Gastroesophageal sphincter (tissue), 4 donors: ENCODE data around the gene MAB21L4. TPM values are rescaled to one million over a fixed set of nuclear protein-coding genes. Genes with fewer than 3 reads are reported as not detected.

Experiments
- ATAC-seq: fragments of 150-250 bp; one replicate; pipeline ENCODE4 v1.9.1; 2016; ENCODE audit warnings: mild to moderate bottlenecking, moderate library complexity
- H3K27ac ChIP-seq, 4 donors: fragments of 200-600 bp; sonication (generic) in 3 of 4; 1 replicate in 3 of 4; 2 replicates in 1 of 4; pipeline ENCODE4 v1.5.1; 2016 to 2019
- H3K27me3 ChIP-seq: fragments of 200-600 bp; sonication (generic); one replicate; pipeline ENCODE4 v1.5.1; 2019
- H3K36me3 ChIP-seq, 2 donors: fragments of 200-600 bp; sonication (generic); one replicate each; pipeline ENCODE4 v1.5.1; 2019; ENCODE audit warnings: control low read depth in 1 of 2
- H3K4me1 ChIP-seq, 3 donors: fragments of 200-600 bp; sonication (generic); 1 replicate in 2 of 3; 2 replicates in 1 of 3; pipeline ENCODE4 v1.5.1; 2016 to 2019; ENCODE audit warnings: control low read depth in 2 of 3
- H3K4me3 ChIP-seq, 2 donors: fragments of 200-600 bp; sonication (generic); one replicate each; pipeline ENCODE4 v1.5.1; 2019; ENCODE audit warnings: mild to moderate bottlenecking in 1 of 2, moderate library complexity in 1 of 2
- H3K9me3 ChIP-seq, 3 donors: fragments of 200-600 bp; sonication (generic); one replicate each; pipeline ENCODE4 v1.5.1; 2017 to 2019; ENCODE audit warnings: control low read depth in 2 of 3
- CTCF ChIP-seq, 4 experiments: fragments of 200-600 bp in 2 of 4; fragments of 450-650 bp in 2 of 4; sonication (generic) in 1 of 4; IDR thresholded peaks; one replicate each; pipeline ENCODE4 v1.5.1; 2017 to 2019; ENCODE audit warnings: antibody characterized with exemption in 4 of 4, mild to moderate bottlenecking in 2 of 4, moderate library complexity in 2 of 4
- EP300 ChIP-seq: sonication (generic); formaldehyde crosslinking; IDR thresholded peaks from one replicate; pipeline ENCODE4 v1.6.1; 2017; ENCODE audit warnings: antibody characterized with exemption, mild to moderate bottlenecking
- POLR2A ChIP-seq, 2 donors: fragments of 450-650 bp; IDR thresholded peaks; one replicate each; pipeline ENCODE4 v1.6.1; 2017; ENCODE audit warnings: antibody characterized with exemption in 2 of 2, mild to moderate bottlenecking in 2 of 2, moderate library complexity in 1 of 2
- POLR2AphosphoS5 ChIP-seq: sonication (generic); formaldehyde crosslinking; IDR thresholded peaks from one replicate; pipeline ENCODE4 v1.6.1; 2017; ENCODE audit warnings: antibody characterized with exemption
- WGBS, 2 donors: methylation state at CpG; one replicate each; pipeline ENCODE4 v1.1.5; 2018; ENCODE audit warnings: low coverage in 1 of 2; 5-methylcytosine and 5-hydroxymethylcytosine counted together
- total RNA-seq, 4 donors: library from RNA; depleted of rRNA; stranded (reverse); fragments of >200 nt; gene quantifications; one replicate each; pipeline ENCODE4 v1.1.0, GENCODE V29; 2016

MAB21L4 gene
- total RNA-seq, 4 donors from 2014 or later = 0.27 to 9.7 (median 0.77) TPM; not detected in 1

- H3K36me3 ChIP-seq = no peaks in the 10 kb centered on the region
- 49 to 77% methylated on average over 9 to 14 of the region's 20 CpGs for whole genome bisulfite sequencing, 2 donors
- peaks cover 0 to 37% (median 12%) of the 10 kb centered on the region in 3 donors for H3K4me1 ChIP-seq
- no peak for ATAC-seq
- no peak overlapping the region for H3K4me3 ChIP-seq
- TF ChIP-seq EP300 (no peak), POLR2A (IDR thresholded peaks at IDR 0.05) (no peak), POLR2AphosphoS5 (no peak), CTCF (IDR thresholded peaks at IDR 0.05) (no peak)
- H3K27me3 ChIP-seq = peaks cover 78% of the 10 kb centered on the region
- H3K9me3 ChIP-seq = no peaks in the 10 kb centered on the region
- no peak overlapping the region for H3K27ac ChIP-seq
Measured at GRCh38 chr2:240911641-240912265, 15.8 kb upstream of the MAB21L4 start.

GRCh38 chr2:240909216-240909974 is 13.4 kb upstream of the MAB21L4 start:
- no peak overlapping the region for H3K4me3 ChIP-seq
- 30% methylated on average over 2 of the region's 17 CpGs; no CpG with 5 or more reads in 1 of the 2 donors for WGBS, 2 donors
- TF ChIP-seq POLR2A (IDR thresholded peaks at IDR 0.05) = no peak
- TF ChIP-seq EP300 = no peak
- no peak for TF ChIP-seq CTCF (IDR thresholded peaks at IDR 0.05)
- no peak for TF ChIP-seq POLR2AphosphoS5
- no peak for ATAC-seq
- H3K9me3 ChIP-seq = no peaks in the 10 kb centered on the region
- H3K27me3 ChIP-seq = peaks cover 77% of the 10 kb centered on the region
- H3K36me3 ChIP-seq = no peaks in the 10 kb centered on the region
- H3K27ac ChIP-seq = no peak overlapping the region
- peaks cover 0 to 14% (median 6%) of the 10 kb centered on the region in 3 donors for H3K4me1 ChIP-seq

DNA sequence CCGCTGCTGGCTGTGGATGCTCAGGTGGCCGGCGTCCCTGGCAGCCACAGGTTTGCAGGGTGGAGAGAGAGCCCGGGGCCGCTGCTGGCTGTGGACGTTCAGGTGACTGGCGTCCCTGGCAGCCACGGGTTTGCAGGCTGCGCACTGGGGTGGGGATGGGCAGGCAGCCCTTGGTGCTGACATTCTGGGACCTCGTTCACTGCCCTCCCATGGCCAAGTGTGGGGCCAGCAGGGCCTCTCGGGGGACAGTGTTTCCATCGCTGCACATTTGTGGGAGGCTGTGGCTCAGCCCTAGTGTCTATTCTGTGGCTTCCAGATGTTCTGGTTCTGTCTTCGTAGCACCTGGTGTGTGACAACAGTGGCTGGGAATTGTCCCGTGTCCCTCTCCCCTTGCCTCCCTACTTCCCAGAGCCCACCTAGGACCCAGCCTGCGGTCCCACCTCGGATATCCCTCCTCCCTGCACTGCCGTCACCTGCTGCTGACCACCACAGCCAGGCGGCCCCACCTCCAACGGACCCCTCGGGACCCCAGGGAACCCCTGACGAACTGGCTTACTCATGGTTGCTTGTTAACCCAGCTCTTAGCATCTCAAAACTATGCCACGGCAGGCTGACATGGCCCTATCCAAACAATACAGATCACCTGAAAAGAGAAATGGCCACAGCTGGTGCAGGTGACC is 11.1 kb upstream of the MAB21L4 start:
- Histone ChIP-seq H3K4me1 (no peaks in the 10 kb centered on the region), H3K4me3 (no peak overlapping the region), H3K27ac (no peak overlapping the region), H3K9me3 (no peaks in the 10 kb centered on the region), H3K36me3 (no peaks in the 10 kb centered on the region), H3K27me3 (peaks cover 63% of the 10 kb centered on the region)
- TF ChIP-seq EP300 = no peak
- no peak for TF ChIP-seq CTCF (IDR thresholded peaks at IDR 0.05)
- TF ChIP-seq POLR2AphosphoS5 = no peak
- no peak for TF ChIP-seq POLR2A (IDR thresholded peaks at IDR 0.05)
- ATAC-seq = no peak
- WGBS, 2 donors = 60% methylated on average over 8 of the region's 22 CpGs; no CpG with 5 or more reads in 1 of the 2 donors

- Histone ChIP-seq H3K4me1 (no peaks in the 10 kb centered on the region), H3K4me3 (no peak within 1 kb of the TSS), H3K27me3 (peaks cover 55% of the 10 kb centered on the region), H3K36me3 (no peaks in the 10 kb centered on the region), H3K27ac (no peak within 1 kb of the TSS), H3K9me3 (no peaks in the 10 kb centered on the region)
- TF ChIP-seq POLR2AphosphoS5 (no peak), POLR2A (IDR thresholded peaks at IDR 0.05) (no peak), CTCF (IDR thresholded peaks at IDR 0.05) (no peak), EP300 (no peak)
- no peak for ATAC-seq
- WGBS, 2 donors = 40% methylated on average over 1 of the region's 23 CpGs; no CpG with 5 or more reads in 1 of the 2 donors
Measured at GRCh38 chr2:240906141-240906910, 10.4 kb upstream of the MAB21L4 start, which contains the start of gene CROCC2. TSS of gene CROCC2 (plus strand) at chr2:240906336. CDS start at chr2:240906514, 178 bp downstream.
